NT2/D1 (cell line): ENCODE measurements around the gene CLEC4C.

Source experiments
- YY1 ChIP-seq: IDR thresholded peaks from 2 replicates; pipeline ENCODE4 v1.6.1; 2011; ENCODE audit not compliant: insufficient read length, insufficient read depth
- ZNF274 ChIP-seq: IDR thresholded peaks from 2 replicates; pipeline ENCODE4 v1.6.1; 2011; ENCODE audit warnings: mild to moderate bottlenecking, low read depth, low read length

DNA sequence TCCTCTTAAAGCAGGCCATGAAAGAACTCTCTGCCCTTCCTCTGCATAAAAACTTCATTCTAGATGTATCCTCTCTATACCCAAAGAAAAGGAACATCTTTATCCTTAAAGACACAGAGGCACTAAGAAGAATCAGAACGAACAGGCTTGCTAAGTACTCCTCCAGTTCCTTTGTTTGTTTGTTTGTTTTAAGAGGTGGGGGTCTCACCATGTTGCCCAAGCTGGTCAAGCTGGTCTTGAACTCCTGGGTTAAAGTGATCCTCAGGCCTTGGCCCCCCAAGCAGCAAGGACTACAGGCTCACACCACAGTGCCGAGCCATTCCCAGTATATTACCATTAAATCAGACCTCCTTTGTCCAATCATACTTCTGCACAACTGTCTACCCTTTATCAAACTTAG, 65.6 kb downstream of the CLEC4C start:
- TF ChIP-seq ZNF274 (no peak), YY1 (no peak)
